Activated T-helper 1 cell treated with anti-CD3 and anti-CD28 coated beads, Interleukin-12 subunit alpha, Interleukin-12 subunit beta, Interleukin-2, Interleukin-4 antibody, amounts not matched to agents 30 ng/mL and 10 ng/mL and 1 ng/mL, durations not matched to agents 14 hours and 24 hours and 36 hours (primary cell): ENCODE data around the gene KRT76. TPM values are rescaled to one million over a fixed set of nuclear protein-coding genes. Genes with fewer than 3 reads are reported as not detected.

Experiments used
- DNase-seq: peaks from one replicate; pipeline ENCODE4 v3.0.0; 2021; ENCODE audit warnings: low spot score
- H3K27ac Mint-ChIP-seq: one replicate; pipeline ENCODE4 v1.8.0; 2021; ENCODE audit warnings: mild to moderate bottlenecking, mixed read lengths
- H3K27me3 Mint-ChIP-seq: one replicate; pipeline ENCODE4 v1.8.0; 2022; ENCODE audit warnings: mild to moderate bottlenecking, moderate library complexity, mixed read lengths; ENCODE audit not compliant: insufficient read depth
- H3K36me3 Mint-ChIP-seq: one replicate; pipeline ENCODE4 v1.8.0; 2021; ENCODE audit warnings: low read depth, mixed read lengths
- H3K4me1 Mint-ChIP-seq: one replicate; pipeline ENCODE4 v1.8.0; 2021; ENCODE audit warnings: low read depth, mixed read lengths
- H3K4me3 Mint-ChIP-seq: one replicate; pipeline ENCODE4 v1.8.0; 2021; ENCODE audit warnings: mild to moderate bottlenecking, moderate library complexity, mixed read lengths
- H3K9me3 Mint-ChIP-seq: one replicate; pipeline ENCODE4 v1.8.0; 2021; ENCODE audit warnings: mixed read lengths
- intact Hi-C: fragments of 100-400 bp; cut with micrococcal nuclease; formaldehyde crosslinking; loops from one replicate; pipeline ENCODE4 v1.15.1; 2024
- total RNA-seq: library from RNA; stranded (reverse); gene quantifications from 2 replicates; pipeline ENCODE4 v1.2.3, GENCODE V29; 2022

The KRT76 gene
- total RNA-seq, 1 donor from 2014 or later: not detected

DNA sequence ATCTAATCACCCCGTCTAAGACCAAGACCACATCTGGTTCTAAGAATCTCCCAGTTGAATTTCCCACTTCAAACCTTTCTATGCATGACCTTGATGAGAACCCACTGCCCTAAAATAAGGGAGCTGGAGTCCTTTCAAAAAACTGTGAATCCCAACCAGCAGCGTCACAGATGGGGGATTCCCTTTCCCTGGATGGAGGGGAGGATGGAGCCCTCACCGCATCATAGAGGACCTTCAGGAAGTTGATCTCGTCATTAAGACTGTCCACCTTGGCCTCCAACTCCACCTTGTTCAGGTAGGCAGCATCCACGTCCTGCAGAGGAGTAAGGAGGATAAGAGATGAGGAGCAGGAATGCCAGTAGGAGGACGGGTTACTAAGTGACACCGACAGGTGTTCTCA, 32.0 kb upstream of the KRT76 start:
- Mint-ChIP-seq H3K27ac (no peak overlapping the region), H3K4me3 (no peak overlapping the region), H3K9me3 (no peaks in the 10 kb centered on the region), H3K4me1 (no peaks in the 10 kb centered on the region), H3K27me3 (peaks cover 3% of the 10 kb centered on the region), H3K36me3 (no peaks in the 10 kb centered on the region)
- DNase-seq: no peak
- intact Hi-C loops: no loop called here

DNA sequence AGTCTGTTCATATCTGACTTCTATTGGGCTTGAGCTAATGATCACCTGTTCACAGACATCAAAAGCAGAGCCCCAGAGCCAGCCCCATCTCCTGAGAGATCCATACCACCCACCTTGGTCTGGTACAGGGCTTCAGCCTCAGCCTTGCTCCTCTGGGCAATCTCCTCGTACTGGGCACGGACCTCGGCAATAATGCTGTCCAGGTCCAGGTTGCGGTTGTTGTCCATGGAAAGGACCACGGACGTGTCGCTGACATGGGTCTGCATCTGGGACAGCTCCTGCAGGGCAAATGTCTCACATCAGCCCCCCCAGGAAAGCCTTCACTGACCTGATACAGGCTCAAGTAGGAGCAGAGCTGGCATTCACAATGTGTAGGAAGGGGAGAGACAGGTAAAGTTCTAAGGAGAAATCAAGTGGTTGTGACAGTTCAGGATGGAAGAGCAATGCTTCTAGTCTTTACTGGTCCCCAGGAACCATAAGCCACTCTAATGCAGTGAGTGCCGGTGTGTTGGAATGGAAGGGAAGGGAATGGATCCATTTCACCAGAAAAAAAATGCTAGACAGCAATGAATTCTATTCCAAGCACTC, 31.5 kb upstream of the KRT76 start:
- Mint-ChIP-seq H3K27ac (no peak overlapping the region), H3K4me3 (no peak overlapping the region), H3K36me3 (no peaks in the 10 kb centered on the region), H3K27me3 (peaks cover 6% of the 10 kb centered on the region), H3K4me1 (no peaks in the 10 kb centered on the region), H3K9me3 (no peaks in the 10 kb centered on the region)
- intact Hi-C loops: no loop called here
- no peak for DNase-seq

DNA sequence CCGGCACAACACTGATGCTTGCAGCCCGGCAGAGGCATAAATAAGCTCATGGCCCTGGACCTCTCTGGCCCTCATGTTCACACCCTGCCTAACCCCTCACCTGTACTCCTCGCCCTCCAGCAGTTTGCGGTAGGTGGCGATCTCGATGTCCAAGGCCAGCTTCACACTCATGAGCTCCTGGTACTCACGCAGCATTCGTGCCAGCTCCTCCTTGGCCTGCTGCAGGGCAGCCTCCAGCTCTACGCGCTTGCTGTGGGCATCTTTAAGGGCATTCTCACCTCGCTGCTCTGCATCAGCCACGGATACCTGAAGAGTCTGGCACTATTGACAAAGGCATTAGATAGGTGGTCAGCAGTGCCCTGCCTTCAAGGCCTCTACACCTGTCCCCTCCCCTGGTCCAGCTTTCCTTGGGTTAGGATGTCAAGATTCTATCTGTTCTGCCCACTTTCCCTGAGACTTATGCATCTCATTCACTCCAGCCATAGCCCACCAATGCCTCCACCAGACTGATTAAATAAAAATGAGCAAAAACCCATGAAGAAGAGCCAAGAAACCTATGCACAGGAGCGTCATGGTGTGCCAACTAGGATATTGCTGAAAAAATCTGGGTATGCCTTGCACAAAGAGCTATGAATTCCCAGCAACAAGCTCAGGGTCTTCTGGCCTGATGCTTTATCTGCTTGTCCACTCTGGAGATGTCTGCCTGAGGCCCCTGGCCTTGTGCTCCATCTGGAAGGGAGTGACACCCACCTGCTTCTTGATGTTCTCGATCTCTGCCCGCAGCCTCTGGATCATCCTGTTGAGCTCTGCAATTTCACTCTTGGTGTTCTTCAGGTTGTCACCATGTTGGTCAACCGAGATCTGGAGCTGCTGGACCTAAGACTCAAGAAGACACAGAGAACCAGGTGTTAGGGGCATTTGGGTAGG, 30.7 kb upstream of the KRT76 start:
- Mint-ChIP-seq H3K27ac (no peak overlapping the region), H3K4me3 (no peak overlapping the region), H3K4me1 (no peaks in the 10 kb centered on the region), H3K36me3 (no peaks in the 10 kb centered on the region), H3K27me3 (peaks cover 6% of the 10 kb centered on the region), H3K9me3 (no peaks in the 10 kb centered on the region)
- no peak for DNase-seq
- intact Hi-C loops: no loop called here

DNA sequence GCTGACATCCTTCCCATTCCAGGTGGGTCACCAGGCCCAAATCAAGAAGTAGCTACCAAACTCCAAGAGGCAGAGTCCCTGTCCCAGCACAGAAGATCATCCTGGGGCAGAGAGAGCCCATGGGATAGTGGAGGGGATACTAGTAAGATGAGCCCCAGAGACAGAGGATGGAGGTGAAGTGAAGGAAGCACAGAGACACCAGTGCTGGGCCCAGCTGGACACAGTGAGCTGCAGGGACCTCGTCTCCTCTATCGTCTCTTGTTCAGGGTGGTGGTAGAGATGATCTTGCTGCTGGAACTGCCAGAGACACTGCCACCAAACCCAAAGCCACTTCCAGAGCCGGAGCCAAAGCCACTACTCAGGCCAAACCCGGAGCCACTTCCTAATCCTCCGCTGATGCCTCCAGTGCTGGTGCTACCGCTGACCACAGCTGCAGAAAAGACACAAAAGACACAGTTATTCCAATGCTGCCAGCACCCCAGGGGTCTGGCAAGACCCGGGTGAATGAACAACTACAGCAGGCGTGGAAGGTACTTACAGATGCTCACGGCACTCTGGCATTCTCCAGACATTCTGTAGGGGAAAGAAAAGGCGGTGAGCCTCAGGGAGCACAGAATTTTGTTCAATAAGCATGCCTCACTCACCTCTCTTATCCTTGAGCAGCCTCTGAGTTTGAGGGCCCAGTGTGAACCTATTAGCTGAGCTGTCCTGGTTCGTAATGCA, 29.8 kb upstream of the KRT76 start:
- no peaks in the 10 kb centered on the region for H3K36me3 Mint-ChIP-seq
- no peak overlapping the region for H3K4me3 Mint-ChIP-seq
- no peak overlapping the region for H3K27ac Mint-ChIP-seq
- no peak for DNase-seq
- intact Hi-C loops: no loop called here
- H3K27me3 Mint-ChIP-seq: peaks cover 11% of the 10 kb centered on the region
- H3K9me3 Mint-ChIP-seq: no peaks in the 10 kb centered on the region
- no peaks in the 10 kb centered on the region for H3K4me1 Mint-ChIP-seq

DNA sequence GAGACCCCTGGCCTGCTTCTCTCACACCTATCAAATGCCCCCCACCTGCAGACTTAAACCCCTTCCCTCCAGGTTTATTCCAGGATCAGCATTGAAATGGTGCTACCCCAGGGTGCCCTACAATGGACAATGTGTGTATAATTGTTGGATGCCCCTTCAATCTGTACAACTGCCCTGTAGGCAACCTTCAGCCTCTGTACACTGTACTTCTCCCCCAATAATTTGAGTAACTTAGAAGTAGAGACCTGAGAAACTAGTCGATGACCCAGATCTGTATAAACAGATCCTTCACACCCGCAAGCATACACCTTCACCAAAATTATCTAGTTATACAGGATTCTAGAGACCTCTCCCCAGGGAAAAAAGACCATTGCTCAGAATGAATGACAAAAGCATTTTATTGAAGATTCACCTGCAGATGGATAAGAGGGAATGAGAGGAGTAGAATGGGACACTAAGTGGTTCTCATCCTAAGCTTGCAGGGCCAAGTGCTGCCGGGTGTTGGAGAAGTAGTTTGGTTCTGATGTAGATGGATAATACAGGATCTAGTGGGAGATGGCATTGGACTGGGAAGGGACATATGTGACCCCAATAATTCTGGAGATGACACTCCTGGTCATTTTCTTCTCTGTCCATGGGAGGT, 29.1 kb upstream of the KRT76 start:
- Mint-ChIP-seq H3K27ac (no peak overlapping the region), H3K4me3 (no peak overlapping the region), H3K4me1 (no peaks in the 10 kb centered on the region), H3K36me3 (no peaks in the 10 kb centered on the region), H3K27me3 (peaks cover 11% of the 10 kb centered on the region), H3K9me3 (no peaks in the 10 kb centered on the region)
- intact Hi-C loops: no loop called here
- no peak for DNase-seq

DNA sequence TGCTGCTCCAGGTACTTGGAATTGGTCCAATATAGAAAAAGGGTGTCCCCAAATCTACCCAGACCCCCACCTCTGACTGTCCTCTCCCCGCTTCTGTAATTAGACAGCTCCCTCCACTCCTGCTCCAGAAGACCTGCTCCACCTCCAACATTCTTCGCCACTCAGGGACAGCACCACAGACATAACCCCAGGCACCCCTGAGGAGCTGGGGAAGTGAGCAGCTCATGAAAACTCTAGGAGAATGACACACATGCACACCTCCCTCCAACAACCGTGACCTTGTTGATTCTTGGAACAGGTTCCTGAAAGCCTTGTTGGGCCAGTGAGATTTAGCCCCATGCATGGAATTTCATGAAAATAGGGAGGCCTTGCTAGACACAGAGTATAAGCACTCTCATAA, 28.6 kb upstream of the KRT76 start:
- intact Hi-C loops: no loop called here
- Mint-ChIP-seq H3K27me3 (peaks cover 11% of the 10 kb centered on the region), H3K4me3 (no peak overlapping the region), H3K4me1 (no peaks in the 10 kb centered on the region), H3K9me3 (no peaks in the 10 kb centered on the region), H3K27ac (no peak overlapping the region), H3K36me3 (no peaks in the 10 kb centered on the region)
- DNase-seq: no peak

DNA sequence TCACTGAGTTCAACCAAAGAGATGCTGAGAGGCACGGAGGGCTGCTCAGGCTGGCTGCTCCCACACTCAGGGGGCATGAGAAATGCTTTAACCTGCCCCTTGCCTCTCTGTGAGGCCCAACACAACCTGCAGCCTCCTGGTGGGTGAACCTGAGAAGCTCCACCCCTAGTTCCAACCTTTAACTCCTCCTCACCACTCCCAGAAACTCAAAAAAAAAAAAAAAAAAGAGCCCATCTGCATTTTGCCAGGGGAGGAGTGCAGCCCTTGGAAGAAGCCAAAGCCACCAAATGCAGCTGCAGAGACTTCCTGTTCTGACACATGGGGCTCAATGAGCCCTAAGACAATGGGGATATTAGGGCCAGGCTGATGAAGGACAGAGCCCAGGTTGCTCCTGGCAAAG, 27.9 kb upstream of the KRT76 start:
- H3K27ac Mint-ChIP-seq: no peak overlapping the region
- H3K27me3 Mint-ChIP-seq: peaks cover 14% of the 10 kb centered on the region
- intact Hi-C loops: no loop called here
- no peaks in the 10 kb centered on the region for H3K4me1 Mint-ChIP-seq
- H3K4me3 Mint-ChIP-seq: no peak overlapping the region
- DNase-seq: no peak
- H3K9me3 Mint-ChIP-seq: no peaks in the 10 kb centered on the region
- H3K36me3 Mint-ChIP-seq: no peaks in the 10 kb centered on the region

DNA sequence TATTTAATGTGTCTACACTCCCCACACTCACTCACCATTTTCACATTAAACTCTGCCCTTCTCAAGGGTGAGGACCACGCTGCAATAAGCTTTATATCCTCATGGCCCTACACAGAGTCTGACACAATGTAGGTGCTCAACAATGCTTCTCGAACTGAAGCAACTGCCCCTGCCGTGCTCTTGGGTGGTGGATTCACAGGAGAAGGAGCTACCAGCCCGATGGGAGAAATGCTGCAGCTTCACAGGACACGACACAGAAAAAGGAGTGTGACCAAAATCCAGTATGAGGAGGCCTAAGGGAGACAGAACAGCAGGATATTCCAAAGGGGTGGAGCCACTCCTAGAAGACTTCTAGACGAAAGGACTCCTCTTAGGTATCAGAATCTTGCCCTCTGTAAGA, 25.3 kb upstream of the KRT76 start:
- intact Hi-C loops: no loop called here
- no peak overlapping the region for H3K4me3 Mint-ChIP-seq
- H3K27ac Mint-ChIP-seq: no peak overlapping the region
- no peaks in the 10 kb centered on the region for H3K4me1 Mint-ChIP-seq
- no peak for DNase-seq
- H3K36me3 Mint-ChIP-seq: no peaks in the 10 kb centered on the region
- no peaks in the 10 kb centered on the region for H3K9me3 Mint-ChIP-seq
- H3K27me3 Mint-ChIP-seq: peaks cover 15% of the 10 kb centered on the region

DNA sequence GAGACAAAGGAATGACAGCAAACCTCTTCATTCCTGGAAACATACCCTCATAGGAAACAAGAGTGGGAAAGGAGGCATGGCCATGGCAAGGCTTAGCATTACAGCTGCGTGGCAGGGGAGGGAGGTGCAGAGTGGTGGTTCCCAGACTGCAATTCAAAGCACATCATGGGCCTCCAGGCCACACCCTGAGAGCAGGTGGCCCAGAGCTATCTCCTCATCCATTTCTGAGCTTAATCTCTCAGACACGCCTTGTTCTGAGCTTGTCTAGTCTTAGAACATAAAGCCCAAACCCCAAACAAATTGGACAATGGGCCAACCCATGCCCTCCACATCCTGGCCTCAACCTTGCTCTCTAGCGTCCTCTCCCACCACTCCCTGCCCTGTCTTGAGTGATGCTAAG, 24.6 kb upstream of the KRT76 start:
- no peaks in the 10 kb centered on the region for H3K4me1 Mint-ChIP-seq
- no peaks in the 10 kb centered on the region for H3K9me3 Mint-ChIP-seq
- H3K4me3 Mint-ChIP-seq: no peak overlapping the region
- H3K36me3 Mint-ChIP-seq: no peaks in the 10 kb centered on the region
- no peak overlapping the region for H3K27ac Mint-ChIP-seq
- intact Hi-C loops: no loop called here
- H3K27me3 Mint-ChIP-seq: peaks cover 15% of the 10 kb centered on the region
- no peak for DNase-seq

DNA sequence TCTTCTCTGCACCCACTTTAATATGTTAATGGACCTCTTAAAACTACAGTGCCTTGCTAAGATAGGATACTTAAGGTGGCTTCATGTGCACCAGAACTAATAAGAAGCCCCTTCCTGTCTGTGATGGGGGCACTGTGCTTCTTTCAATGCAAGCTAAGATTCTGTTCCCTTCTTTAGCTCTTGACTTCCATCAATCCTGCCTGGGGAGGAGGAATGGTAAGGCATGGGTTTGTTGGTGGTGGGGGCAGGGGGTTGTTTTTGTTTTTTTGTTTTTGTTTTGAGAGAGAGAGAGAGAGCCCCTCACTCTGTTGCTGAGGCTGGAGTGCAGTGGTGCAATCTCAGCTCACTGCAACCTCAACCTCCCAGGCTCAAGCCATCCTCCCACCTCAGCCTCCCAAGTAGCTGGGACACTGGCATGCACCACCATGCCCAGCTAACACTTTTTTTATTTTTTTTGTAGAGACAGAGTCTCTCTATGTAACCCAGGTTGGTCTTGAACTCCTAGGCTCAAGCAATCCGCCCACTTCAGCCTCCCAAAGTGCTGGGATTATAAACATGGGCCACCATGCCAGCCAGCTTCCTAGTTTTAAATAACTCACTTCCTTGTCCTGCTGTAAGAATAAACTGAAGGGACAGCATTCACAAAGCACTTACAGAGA, 23.2 kb upstream of the KRT76 start:
- no peak overlapping the region for H3K4me3 Mint-ChIP-seq
- intact Hi-C loops: no loop called here
- no peak for DNase-seq
- no peaks in the 10 kb centered on the region for H3K9me3 Mint-ChIP-seq
- no peaks in the 10 kb centered on the region for H3K36me3 Mint-ChIP-seq
- H3K27ac Mint-ChIP-seq: no peak overlapping the region
- H3K27me3 Mint-ChIP-seq: peaks cover 15% of the 10 kb centered on the region
- no peaks in the 10 kb centered on the region for H3K4me1 Mint-ChIP-seq

DNA sequence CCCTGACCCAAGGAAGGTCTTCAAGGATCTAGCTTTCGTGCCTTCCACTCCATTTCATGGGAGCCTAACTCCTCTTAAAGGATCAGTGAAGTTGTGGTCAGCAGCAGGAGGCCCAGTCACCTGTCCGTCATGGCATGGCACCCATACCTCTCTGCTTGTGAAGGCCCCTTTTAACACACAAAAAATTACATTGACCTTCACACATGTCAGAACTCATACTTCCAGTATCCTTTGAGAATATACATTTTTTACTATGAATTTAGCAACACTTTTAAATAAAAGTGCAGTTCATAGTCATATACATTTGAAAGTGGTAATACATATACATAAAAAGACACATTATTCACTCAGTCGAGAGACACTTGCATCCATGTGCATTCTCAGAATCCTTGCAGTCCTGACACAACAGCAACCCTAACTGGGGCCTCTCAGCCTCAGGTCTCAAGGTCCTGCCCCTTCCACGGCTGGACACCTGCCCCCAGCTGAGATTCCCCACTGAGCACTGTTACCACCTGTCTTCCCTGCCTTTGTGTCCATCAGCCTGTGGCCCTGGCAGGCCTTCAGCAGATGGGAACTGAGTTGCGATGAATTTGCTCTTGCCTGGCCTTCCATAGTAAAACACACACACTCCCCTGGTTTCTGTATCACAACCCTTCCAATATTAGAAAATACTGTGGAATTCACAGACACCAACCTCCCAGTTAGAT, 22.5 kb upstream of the KRT76 start:
- no peak for DNase-seq
- H3K27ac Mint-ChIP-seq: no peak overlapping the region
- intact Hi-C loops: no loop called here
- no peak overlapping the region for H3K4me3 Mint-ChIP-seq
- H3K36me3 Mint-ChIP-seq: no peaks in the 10 kb centered on the region
- H3K9me3 Mint-ChIP-seq: no peaks in the 10 kb centered on the region
- peaks cover 1% of the 10 kb centered on the region for H3K4me1 Mint-ChIP-seq
- peaks cover 15% of the 10 kb centered on the region for H3K27me3 Mint-ChIP-seq
